CD4-positive, alpha-beta T cell treated with Interleukin-21 for 1 hour (primary cell): Measurements from ENCODE around the gene ISCU.

Experiments used
- DNase-seq: peaks from one replicate; pipeline ENCODE4 v3.0.0-alpha.2; 2020

The ISCU gene

GRCh38 chr12:108592033-108592909, 29.9 kb downstream of the ISCU start:
- no peak for DNase-seq

GRCh38 chr12:108594323-108594903, 32.0 kb downstream of the ISCU start:
- DNase-seq: no peak

GRCh38 chr12:108594960-108595710, 32.7 kb downstream of the ISCU start:
- DNase-seq: no peak

- no peak for DNase-seq
Measured at GRCh38 chr12:108595711-108596647, 33.6 kb downstream of the ISCU start.

- no peak for DNase-seq
Measured at GRCh38 chr12:108596854-108597558, 34.6 kb downstream of the ISCU start.

GRCh38 chr12:108597559-108598471, 35.4 kb downstream of the ISCU start, which contains the start of gene TMEM119:
TSS of gene TMEM119 (minus strand) at chr12:108598084. CDS start at chr12:108592383, 5,701 bp downstream.
- no peak for DNase-seq

- DNase-seq: no peak
Measured at GRCh38 chr12:108598553-108599250, 36.3 kb downstream of the ISCU start.

GRCh38 chr12:108599541-108599940, 37.1 kb downstream of the ISCU start:
- DNase-seq: no peak

GRCh38 chr12:108599948-108600701, 37.7 kb downstream of the ISCU start:
- no peak for DNase-seq

- no peak for DNase-seq
Measured at GRCh38 chr12:108600702-108601007, 38.3 kb downstream of the ISCU start.

GRCh38 chr12:108602209-108602705, 39.9 kb downstream of the ISCU start:
- DNase-seq: no peak

- no peak for DNase-seq
Measured at GRCh38 chr12:108602976-108603704, 40.7 kb downstream of the ISCU start.

- DNase-seq: no peak
Measured at GRCh38 chr12:108603743-108604142, 41.3 kb downstream of the ISCU start.

- no peak for DNase-seq
Measured at GRCh38 chr12:108604208-108604941, 42.0 kb downstream of the ISCU start.

- DNase-seq: no peak
Measured at GRCh38 chr12:108605000-108605689, 42.7 kb downstream of the ISCU start.

GRCh38 chr12:108605690-108606406, 43.5 kb downstream of the ISCU start:
- no peak for DNase-seq
